Keratinocyte (primary cell): ENCODE measurements around the gene EXD3. TPM values are rescaled to one million over a fixed set of nuclear protein-coding genes. Genes with fewer than 3 reads are reported as not detected.

Source experiments
- DNase-seq: peaks from one replicate; pipeline ENCODE4 v3.0.0-alpha.2; 2011; ENCODE audit warnings: low read depth, missing footprints, low spot score
- FAIRE-seq: peaks from 2 replicates; lab custom pipeline; 2011; peaks lifted over from hg19 to GRCh38; lab: Jason Lieb, UNC
- H2AFZ ChIP-seq: 2 replicates; pipeline ENCODE4 v1.6.0; 2012; ENCODE audit warnings: low read length, control low read depth, inconsistent platforms; ENCODE audit not compliant: control insufficient read depth
- H3K27ac ChIP-seq: 2 replicates; pipeline ENCODE4 v1.5.1; 2011; ENCODE audit warnings: low read length; ENCODE audit not compliant: control insufficient read depth, insufficient read depth
- H3K27me3 ChIP-seq: 3 replicates; pipeline ENCODE4 v1.6.0; 2011; ENCODE audit warnings: low read length; ENCODE audit not compliant: control insufficient read depth, insufficient read depth; ENCODE audit errors: extremely low read depth
- H3K36me3 ChIP-seq, 2 experiments: 2 replicates in 1 of 2; 3 replicates in 1 of 2; pipeline ENCODE4 v1.5.1; 2011; ENCODE audit warnings: low read length in 2 of 2, mild to moderate bottlenecking in 1 of 2; ENCODE audit not compliant: control insufficient read depth in 2 of 2, insufficient read depth in 2 of 2; ENCODE audit errors: extremely low read depth in 1 of 2
- H3K4me1 ChIP-seq: 3 replicates; pipeline ENCODE4 v1.5.1; 2011; ENCODE audit warnings: low read length; ENCODE audit not compliant: control insufficient read depth, insufficient read depth; ENCODE audit errors: extremely low read depth
- H3K4me2 ChIP-seq: 3 replicates; pipeline ENCODE4 v1.6.0; 2011; ENCODE audit warnings: low read depth, low read length; ENCODE audit not compliant: control insufficient read depth, insufficient read depth; ENCODE audit errors: extremely low read depth
- H3K4me3 ChIP-seq, 3 experiments: fragments of 200-600 bp in 1 of 3; sonication (generic) in 1 of 3; 2 replicates in 2 of 3; 3 replicates in 1 of 3; pipeline ENCODE4 v1.5.1; 2011 to 2016; ENCODE audit warnings: low read length in 3 of 3, mild to moderate bottlenecking in 3 of 3, control low read depth in 2 of 3, inconsistent platforms in 1 of 3, low read depth in 1 of 3, mixed read lengths in 1 of 3, mixed run types in 1 of 3, moderate library complexity in 1 of 3; ENCODE audit not compliant: control insufficient read depth in 2 of 3, insufficient read depth in 2 of 3; ENCODE audit errors: extremely low read depth in 1 of 3
- H3K79me2 ChIP-seq: 2 replicates; pipeline ENCODE4 v1.6.0; 2012; ENCODE audit warnings: low read length; ENCODE audit not compliant: control insufficient read depth, insufficient read depth
- H3K9ac ChIP-seq: 3 replicates; pipeline ENCODE4 v1.6.0; 2011; ENCODE audit warnings: low read length; ENCODE audit not compliant: control insufficient read depth, insufficient read depth; ENCODE audit errors: extremely low read depth
- H3K9me1 ChIP-seq: 3 replicates; pipeline ENCODE4 v1.6.0; 2011; ENCODE audit warnings: low read length; ENCODE audit not compliant: control insufficient read depth, insufficient read depth; ENCODE audit errors: extremely low read depth
- H3K9me3 ChIP-seq: 2 replicates; pipeline ENCODE4 v1.5.1; 2012; ENCODE audit warnings: low read depth, low read length; ENCODE audit not compliant: control insufficient read depth
- H4K20me1 ChIP-seq: 3 replicates; pipeline ENCODE4 v1.6.0; 2011; ENCODE audit warnings: low read length; ENCODE audit not compliant: control insufficient read depth, insufficient read depth; ENCODE audit errors: extremely low read depth
- CTCF ChIP-seq, 3 experiments: IDR thresholded peaks in 1 of 3; conservative IDR thresholded peaks in 1 of 3; optimal IDR thresholded peaks in 1 of 3; 2 replicates in 2 of 3; 3 replicates in 1 of 3; pipeline versions ENCODE3 to v1.5.1; 2011; ENCODE audit warnings: low read length in 3 of 3, mild to moderate bottlenecking in 3 of 3, moderate library complexity in 2 of 3, control low read depth in 1 of 3, inconsistent platforms in 1 of 3; ENCODE audit not compliant: insufficient read depth in 2 of 3; ENCODE audit errors: extremely low read depth in 1 of 3
- EZH2 ChIP-seq: IDR thresholded peaks from one replicate; pipeline ENCODE4 v1.6.1; 2012; ENCODE audit warnings: inconsistent platforms, mild to moderate bottlenecking, low read length, moderate library complexity
- dilution Hi-C: fragments of 300-500 bp; cut with MboI; formaldehyde crosslinking; loops from one replicate; pipeline ENCODE4 v1.7.0; 2020; ENCODE audit warnings: low sequenced_read_pairs; ENCODE audit not compliant: extremely low pct_ligation_motif_present
- polyA plus RNA-seq, 5 experiments: library from polyadenylated mRNA; depleted of rRNA in 3 of 5; stranded (reverse) in 3 of 5; stranded (forward) in 1 of 5; unstranded in 1 of 5; fragments of >200 nt; gene quantifications; 1 replicate in 1 of 5; 2 replicates in 3 of 5; 3 replicates in 1 of 5; pipeline versions ENCODE4 v1.2.1 to v1.2.3, GENCODE V29; 2011 to 2012; ENCODE audit warnings: missing spikeins in 2 of 5, low read depth in 1 of 5, low replicate concordance in 1 of 5

Gene EXD3
- polyA plus RNA-seq, 1 donor (not counting 4 experiments of a cell fraction or from before 2014, with no cell fraction given): 1.5 TPM

- DNase-seq: no peak
- dilution Hi-C loops: no loop called here
- TF ChIP-seq EZH2 (no peak), CTCF (optimal IDR thresholded peaks at IDR 0.05 in 1 of 3, IDR thresholded peaks at IDR 0.05 in 1 of 3, conservative IDR thresholded peaks at IDR 0.05 in 1 of 3; ENCODE audit: extremely low read depth in 1 of 3, insufficient read depth in 2 of 3, low read length in 3 of 3) (no peak)
Measured at GRCh38 chr9:137381501-137382443, 41.2 kb downstream of the EXD3 start.

GRCh38 chr9:137380606-137381005 lies 42.4 kb downstream of the EXD3 start:
- FAIRE-seq (no peak), DNase-seq (no peak)
- TF ChIP-seq EZH2 (no peak), CTCF (optimal IDR thresholded peaks at IDR 0.05 in 1 of 3, IDR thresholded peaks at IDR 0.05 in 1 of 3, conservative IDR thresholded peaks at IDR 0.05 in 1 of 3; ENCODE audit: extremely low read depth in 1 of 3, insufficient read depth in 2 of 3, low read length in 3 of 3) (no peak)

More at GRCh38 chr9:137381501-137382443, 41.2 kb downstream of the EXD3 start:
- no peak overlapping the region for H3K27ac ChIP-seq
- no peaks in the 10 kb centered on the region for H3K79me2 ChIP-seq
- H4K20me1 ChIP-seq: no peaks in the 10 kb centered on the region
- no peaks in the 10 kb centered on the region for H3K9me3 ChIP-seq
- no peak overlapping the region for H3K4me3 ChIP-seq
- H3K9me1 ChIP-seq: no peaks in the 10 kb centered on the region
- FAIRE-seq: no peak
- no peaks in the 10 kb centered on the region for H3K27me3 ChIP-seq
- H3K4me2 ChIP-seq: no peak overlapping the region
- no peak overlapping the region for H3K9ac ChIP-seq
- no peaks in the 10 kb centered on the region for H3K4me1 ChIP-seq
- no peak overlapping the region for H2AFZ ChIP-seq
- no peaks in the 10 kb centered on the region for H3K36me3 ChIP-seq

More at GRCh38 chr9:137380606-137381005, 42.4 kb downstream of the EXD3 start:
- no peaks in the 10 kb centered on the region for H3K36me3 ChIP-seq
- no peak overlapping the region for H3K9ac ChIP-seq
- no peaks in the 10 kb centered on the region for H3K9me1 ChIP-seq
- no peak overlapping the region for H3K4me2 ChIP-seq
- no peaks in the 10 kb centered on the region for H3K27me3 ChIP-seq
- no peaks in the 10 kb centered on the region for H3K9me3 ChIP-seq
- no peak overlapping the region for H2AFZ ChIP-seq
- H3K4me1 ChIP-seq: no peaks in the 10 kb centered on the region
- dilution Hi-C loops: no loop called here
- no peak overlapping the region for H3K27ac ChIP-seq
- H4K20me1 ChIP-seq: no peaks in the 10 kb centered on the region
- no peaks in the 10 kb centered on the region for H3K79me2 ChIP-seq
- no peak overlapping the region for H3K4me3 ChIP-seq
